Neuron (in vitro differentiated cells): ENCODE measurements around the gene GSTP1.

Source experiments
- H2AFZ ChIP-seq: one replicate; pipeline ENCODE4 v1.6.1; 2013; ENCODE audit warnings: low read depth, mild to moderate bottlenecking, inconsistent platforms, low read length, moderate library complexity
- H3K27me3 ChIP-seq: one replicate; pipeline ENCODE4 v1.6.1; 2013; ENCODE audit warnings: low read length; ENCODE audit not compliant: insufficient read depth
- H3K36me3 ChIP-seq: one replicate; pipeline ENCODE4 v1.6.1; 2013; ENCODE audit warnings: low read length; ENCODE audit not compliant: insufficient read depth
- H3K4me1 ChIP-seq: one replicate; pipeline ENCODE4 v1.6.1; 2013; ENCODE audit warnings: low read length; ENCODE audit not compliant: insufficient read depth
- H3K4me3 ChIP-seq: 2 replicates; pipeline ENCODE4 v1.5.1; 2013; ENCODE audit warnings: mild to moderate bottlenecking, low read length, moderate library complexity
- H3K9me3 ChIP-seq: one replicate; pipeline ENCODE4 v1.6.1; 2013; ENCODE audit warnings: low read length

The GSTP1 gene

DNA sequence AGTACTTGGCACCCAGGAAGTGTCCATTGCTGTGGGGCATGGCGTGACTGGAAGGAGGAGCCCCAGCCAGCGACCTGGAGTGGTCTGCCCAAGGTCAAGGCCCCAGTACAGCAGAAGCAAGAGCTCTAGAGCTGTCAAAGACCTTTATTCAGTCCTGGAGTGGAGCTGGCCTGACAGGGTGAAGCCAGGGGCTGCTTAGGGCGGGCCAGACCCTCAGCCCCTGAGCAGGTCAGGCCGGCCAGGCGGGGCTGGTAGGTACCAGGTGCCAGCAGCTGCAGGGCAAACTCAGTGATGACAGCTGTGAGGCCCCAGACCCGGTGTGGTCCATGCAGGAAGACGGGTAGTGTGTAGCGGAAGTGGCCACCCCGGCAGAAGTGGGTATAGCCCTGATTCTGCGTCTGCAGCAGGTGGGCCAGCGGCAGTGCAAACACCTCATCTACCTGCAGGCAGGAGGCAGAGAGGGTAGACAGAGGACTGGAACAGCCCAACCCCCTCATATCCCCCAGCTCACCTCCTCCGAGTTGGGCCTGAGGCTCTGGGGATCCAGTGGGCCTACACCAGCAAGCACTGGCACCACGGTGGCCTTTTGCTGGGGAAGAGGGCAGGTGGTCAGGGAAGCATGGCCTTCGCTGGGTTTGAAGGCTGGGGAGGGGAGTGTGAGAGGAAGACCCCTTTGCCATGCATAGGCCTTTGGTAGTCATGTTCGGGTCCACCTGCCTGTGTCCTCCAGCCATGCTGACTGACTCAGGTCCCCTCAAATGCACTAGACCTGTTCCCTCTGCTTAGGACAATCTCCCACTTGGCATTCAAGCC lies 44.4 kb downstream of the GSTP1 start:
- H3K9me3 ChIP-seq = no peaks in the 10 kb centered on the region

DNA sequence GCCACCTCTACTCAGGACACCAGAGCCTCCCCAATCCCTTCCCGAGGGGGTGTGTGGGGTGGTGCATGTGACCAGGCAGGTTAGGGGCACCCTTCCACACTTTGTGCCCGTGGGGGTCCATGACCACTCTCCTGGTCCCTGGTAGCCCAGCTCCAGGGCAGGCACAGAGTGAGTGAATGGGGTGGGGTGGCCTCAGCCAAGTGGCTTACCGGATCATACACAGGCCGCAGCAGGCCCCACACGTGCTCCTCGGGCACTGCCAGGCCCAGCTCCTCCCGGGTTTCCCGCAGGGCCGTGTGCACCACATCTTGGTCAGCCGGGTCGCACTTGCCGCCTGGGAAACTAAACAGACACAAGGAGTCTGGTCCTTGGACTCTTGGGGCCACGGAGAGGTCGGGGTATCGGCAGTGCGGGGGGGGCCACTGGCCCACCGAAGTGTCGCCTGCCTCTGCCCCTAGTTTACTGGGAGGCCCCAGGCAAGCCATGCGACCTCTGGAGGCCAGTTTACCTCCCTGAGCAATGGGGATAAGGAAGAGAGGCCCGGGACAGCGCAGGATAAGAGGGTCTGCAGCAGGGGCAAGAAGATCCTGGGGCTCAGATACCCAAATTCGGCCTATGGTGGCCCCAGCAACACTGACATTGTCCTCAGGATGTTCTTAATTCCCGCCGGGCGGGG lies 45.2 kb downstream of the GSTP1 start:
- H3K27me3 ChIP-seq = no peaks in the 10 kb centered on the region
- peak overlapping the region; percentile 48 for H3K4me3 ChIP-seq
- H3K9me3 ChIP-seq = no peaks in the 10 kb centered on the region
- no peaks in the 10 kb centered on the region for H3K36me3 ChIP-seq
- no peak overlapping the region for H2AFZ ChIP-seq
- peaks cover 6% of the 10 kb centered on the region for H3K4me1 ChIP-seq

More for the DNA sequence above, 44.4 kb downstream of the GSTP1 start:
- Histone ChIP-seq H3K4me3 (no peak overlapping the region), H3K27me3 (no peaks in the 10 kb centered on the region), H3K4me1 (peaks cover 6% of the 10 kb centered on the region), H2AFZ (no peak overlapping the region), H3K36me3 (no peaks in the 10 kb centered on the region)

DNA sequence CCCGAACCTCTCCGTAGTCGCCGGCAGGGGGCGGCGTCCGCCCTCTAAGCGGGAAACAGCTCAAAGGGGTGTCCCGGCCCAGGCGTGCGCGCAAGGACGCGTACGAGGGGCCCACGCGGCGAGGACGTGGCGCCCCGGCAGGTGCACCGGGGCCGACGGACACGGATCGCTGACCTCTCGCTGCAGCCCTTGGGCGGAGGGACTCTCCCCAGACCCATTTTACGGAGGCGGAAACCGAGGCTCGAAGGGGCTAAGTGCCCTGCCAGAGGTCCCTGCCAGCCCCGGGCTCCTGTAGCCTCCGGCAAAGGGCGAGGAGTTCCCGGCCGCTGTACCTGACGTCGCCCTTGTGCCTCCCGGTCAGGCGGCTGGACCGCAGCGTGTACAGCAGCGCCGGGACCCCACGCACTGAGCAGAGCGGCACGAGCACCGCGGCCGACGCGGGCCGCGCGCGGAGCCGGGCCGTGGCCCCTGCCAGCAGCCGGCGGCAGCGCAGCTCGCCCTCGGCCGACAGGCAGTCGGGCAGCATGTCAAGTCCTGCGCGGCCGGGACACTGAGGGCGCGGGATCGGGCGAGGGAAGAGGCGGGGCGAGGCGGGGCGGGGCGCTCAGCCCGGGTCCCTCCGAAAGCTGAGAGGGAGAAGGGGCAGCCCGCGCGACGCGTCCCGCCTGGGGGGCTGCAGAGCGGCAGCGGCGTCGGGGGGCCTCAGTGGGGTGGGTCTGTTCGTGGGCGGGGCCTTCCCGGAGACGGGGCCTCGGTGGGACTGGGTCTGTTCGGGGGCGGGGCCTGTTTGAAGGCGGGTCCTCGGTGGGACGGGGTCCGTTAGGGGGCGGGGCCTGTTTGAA lies 46.0 kb downstream of the GSTP1 start, which contains the start of gene NUDT8:
Gene NUDT8 (minus strand): TSS at position 552 of the 842 bp plus-strand sequence. CDS start 26 bp downstream, at position 526.
- Histone ChIP-seq H3K4me3 (peak within 1 kb of the TSS; percentile 77), H3K36me3 (no peaks in the 10 kb centered on the region), H3K9me3 (no peaks in the 10 kb centered on the region), H3K4me1 (peaks cover 6% of the 10 kb centered on the region), H3K27me3 (no peaks in the 10 kb centered on the region), H2AFZ (peak within 1 kb of the TSS; percentile 87)

DNA sequence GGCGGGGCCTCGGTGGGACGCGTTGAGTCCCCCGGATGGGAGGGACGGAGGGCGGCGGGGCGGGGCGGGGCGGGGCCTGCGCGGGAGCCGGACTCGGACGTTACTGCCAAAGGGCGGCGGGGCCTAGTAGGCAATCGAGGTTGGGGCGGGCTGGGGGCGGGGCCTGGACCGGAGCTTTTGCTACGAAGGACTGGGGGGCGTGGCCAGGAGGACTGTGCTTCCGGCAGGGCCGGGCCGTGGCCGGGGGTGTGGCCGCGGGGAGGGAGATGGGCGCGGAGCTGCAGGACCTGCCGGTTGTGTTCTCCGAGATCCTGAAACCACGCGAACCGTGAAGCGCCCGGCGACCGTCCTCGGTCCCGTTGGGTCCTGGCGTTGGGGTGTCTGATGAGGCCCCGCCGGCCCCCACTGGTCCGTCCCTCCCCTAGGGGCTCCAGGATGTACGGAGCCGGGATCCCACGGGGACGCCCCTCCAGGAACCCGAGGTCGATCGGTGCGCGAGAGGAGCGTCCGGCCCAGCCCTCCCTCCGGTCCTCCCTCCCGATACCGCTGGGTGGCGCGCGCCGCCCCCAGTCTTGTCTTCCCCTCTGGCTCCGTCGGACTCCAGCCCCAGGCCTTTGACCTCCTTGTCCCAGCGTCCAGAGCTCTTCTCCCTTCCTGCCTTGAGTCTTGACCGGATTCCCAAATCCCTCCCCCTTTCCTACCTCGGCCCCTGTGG lies 46.8 kb downstream of the GSTP1 start:
- H3K9me3 ChIP-seq = no peaks in the 10 kb centered on the region
- peak overlapping the region; percentile 77 for H3K4me3 ChIP-seq
- H3K36me3 ChIP-seq = no peaks in the 10 kb centered on the region
- H3K27me3 ChIP-seq = no peaks in the 10 kb centered on the region
- peaks cover 6% of the 10 kb centered on the region for H3K4me1 ChIP-seq
- no peak overlapping the region for H2AFZ ChIP-seq

DNA sequence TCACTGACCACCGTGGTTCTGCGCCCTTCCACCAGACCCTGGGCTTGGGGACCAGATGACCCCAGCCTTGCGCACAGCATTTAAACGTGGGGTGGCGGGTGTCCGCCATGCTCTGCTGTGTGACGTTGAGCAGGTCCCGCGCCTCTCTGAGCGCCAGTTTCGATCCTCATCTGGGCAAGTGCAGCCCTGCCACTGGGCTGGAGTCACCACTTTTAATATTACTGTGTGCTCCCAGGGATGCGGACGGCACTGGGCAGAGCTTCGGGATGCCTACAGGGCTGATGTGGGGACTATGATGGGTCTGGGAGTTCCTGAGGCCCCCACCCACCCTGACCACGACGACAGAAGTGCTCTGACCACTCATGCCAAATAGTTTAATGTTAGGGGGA lies 47.3 kb downstream of the GSTP1 start:
- Histone ChIP-seq H2AFZ (no peak overlapping the region), H3K27me3 (no peaks in the 10 kb centered on the region), H3K36me3 (no peaks in the 10 kb centered on the region), H3K4me1 (peaks cover 6% of the 10 kb centered on the region), H3K4me3 (peak overlapping the region; percentile 77), H3K9me3 (no peaks in the 10 kb centered on the region)

DNA sequence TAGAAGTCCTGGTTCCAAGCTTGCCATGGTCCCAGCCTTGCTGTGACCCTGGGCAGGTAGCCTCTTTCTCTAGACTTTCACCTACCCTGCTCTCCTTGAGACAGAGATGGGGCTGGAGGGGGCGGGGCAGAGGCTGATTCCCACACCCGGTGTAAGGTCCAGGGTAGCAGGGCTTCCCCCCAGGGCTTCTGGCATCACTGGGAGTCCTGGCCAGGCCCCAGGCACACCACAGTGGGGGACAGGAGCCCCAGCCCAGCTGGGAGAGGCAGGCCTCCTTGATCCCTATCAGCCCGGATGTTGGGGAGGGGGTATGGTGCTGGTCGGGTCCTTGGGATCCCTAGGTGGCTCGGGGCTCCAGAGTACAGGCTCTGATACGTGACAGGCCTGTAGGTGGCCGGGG lies 47.8 kb downstream of the GSTP1 start:
- no peaks in the 10 kb centered on the region for H3K9me3 ChIP-seq
- no peak overlapping the region for H2AFZ ChIP-seq

DNA sequence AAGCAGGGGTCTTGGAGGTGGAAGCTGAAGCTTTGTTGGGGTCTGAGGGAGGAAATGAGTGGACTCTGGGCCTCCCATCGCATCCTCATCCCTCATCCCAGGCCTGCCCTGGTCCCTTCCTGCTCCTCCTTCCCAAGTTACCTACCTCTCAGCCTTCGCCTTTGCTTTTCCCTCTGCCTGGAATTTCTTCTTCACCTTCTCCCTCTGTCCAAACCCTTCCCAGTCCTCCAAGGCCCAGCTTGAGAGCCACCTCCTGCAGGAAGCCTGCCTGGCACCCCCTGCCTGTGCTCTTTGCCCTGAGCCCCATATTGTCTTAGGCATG lies 48.2 kb downstream of the GSTP1 start:
- Histone ChIP-seq H2AFZ (no peak overlapping the region), H3K9me3 (no peaks in the 10 kb centered on the region), H3K27me3 (no peaks in the 10 kb centered on the region), H3K4me3 (no peak overlapping the region), H3K36me3 (no peaks in the 10 kb centered on the region), H3K4me1 (peaks cover 6% of the 10 kb centered on the region)

More for the DNA sequence above, 47.8 kb downstream of the GSTP1 start:
- Histone ChIP-seq H3K36me3 (no peaks in the 10 kb centered on the region), H3K27me3 (no peaks in the 10 kb centered on the region), H3K4me3 (peak overlapping the region; percentile 77), H3K4me1 (peaks cover 6% of the 10 kb centered on the region)

DNA sequence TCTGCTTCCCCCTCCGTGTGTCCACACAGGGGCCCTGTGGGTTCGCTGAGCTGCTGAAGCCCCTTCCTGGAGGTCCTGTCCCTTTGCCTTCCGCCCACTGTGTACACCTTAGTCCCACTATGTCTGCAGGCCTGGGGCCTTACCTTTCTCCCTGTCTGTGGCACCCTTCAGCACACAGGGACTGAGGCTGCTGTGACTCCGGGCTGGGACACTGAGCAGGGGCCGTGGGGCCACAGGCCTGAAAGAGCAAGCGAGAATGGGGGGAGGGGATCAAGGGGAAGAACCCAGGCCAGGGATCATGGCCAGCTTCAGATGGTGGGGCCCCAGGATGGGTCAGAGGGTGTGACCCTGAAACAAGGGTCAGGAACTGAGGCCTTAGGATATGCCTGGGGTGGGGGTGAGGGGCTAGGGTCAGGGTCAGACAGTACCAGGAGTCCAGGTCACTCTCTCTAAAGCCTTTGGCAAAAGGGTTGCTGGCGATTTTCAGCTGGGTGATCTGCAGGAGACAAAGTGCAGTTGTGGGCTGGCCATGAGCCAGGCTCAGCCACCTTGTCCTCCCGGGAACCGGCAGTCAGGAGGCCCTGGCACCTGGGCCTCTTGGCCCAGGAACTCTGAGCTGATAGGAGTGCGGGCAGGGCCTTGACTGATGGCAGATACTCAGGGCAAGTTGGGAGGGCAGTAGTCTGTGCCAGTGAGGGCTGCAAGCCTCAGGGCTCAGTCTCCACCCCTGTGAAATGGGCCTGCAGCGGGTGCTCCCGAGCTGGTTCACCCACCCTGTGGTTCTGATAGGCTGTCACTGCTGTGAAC lies 48.8 kb downstream of the GSTP1 start:
- no peaks in the 10 kb centered on the region for H3K27me3 ChIP-seq

DNA sequence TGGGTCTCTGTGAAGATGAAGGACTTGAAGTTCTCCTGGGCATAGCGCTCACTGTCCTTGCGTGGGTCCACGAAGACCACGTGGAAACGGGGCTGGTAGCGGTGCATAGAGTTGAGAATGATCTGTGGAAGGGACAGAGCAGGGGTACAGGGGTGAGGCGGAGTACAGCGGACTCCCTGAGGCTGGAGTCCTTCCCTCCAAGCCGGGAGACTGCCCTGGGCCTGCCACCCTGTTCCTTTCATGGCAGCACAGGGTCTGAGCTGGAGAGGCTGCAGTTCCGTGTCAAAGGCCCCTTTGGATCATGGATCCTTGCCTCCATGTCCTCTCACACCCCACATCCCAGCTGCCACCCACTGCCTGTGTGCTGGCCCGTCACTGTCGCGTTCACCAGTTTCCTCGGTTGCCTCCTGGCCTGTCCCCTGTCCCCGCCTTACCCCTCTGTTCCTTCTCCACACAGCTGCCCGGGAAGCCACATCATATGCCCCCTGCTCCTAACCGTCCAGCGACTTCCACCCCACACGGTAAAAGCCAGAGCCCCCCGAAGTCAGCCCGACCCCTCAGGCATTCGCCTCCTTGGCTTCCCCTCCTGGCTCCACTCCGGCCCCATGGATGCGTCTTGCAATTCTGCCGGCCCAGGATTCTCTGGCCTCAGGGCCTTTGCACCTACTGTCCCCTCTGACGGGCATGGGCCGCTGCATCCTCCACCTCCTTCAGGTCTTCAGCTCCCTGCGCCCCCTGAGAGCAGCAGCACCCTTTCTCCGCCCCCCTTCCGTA lies 49.6 kb downstream of the GSTP1 start:
- no peak overlapping the region for H2AFZ ChIP-seq
- H3K4me1 ChIP-seq = peaks cover 6% of the 10 kb centered on the region
- H3K4me3 ChIP-seq = no peak overlapping the region
- no peaks in the 10 kb centered on the region for H3K27me3 ChIP-seq
- no peaks in the 10 kb centered on the region for H3K9me3 ChIP-seq
- no peaks in the 10 kb centered on the region for H3K36me3 ChIP-seq

More for the DNA sequence above, 48.8 kb downstream of the GSTP1 start:
- Histone ChIP-seq H2AFZ (no peak overlapping the region), H3K4me3 (no peak overlapping the region), H3K9me3 (no peaks in the 10 kb centered on the region), H3K4me1 (peaks cover 6% of the 10 kb centered on the region), H3K36me3 (no peaks in the 10 kb centered on the region)

DNA sequence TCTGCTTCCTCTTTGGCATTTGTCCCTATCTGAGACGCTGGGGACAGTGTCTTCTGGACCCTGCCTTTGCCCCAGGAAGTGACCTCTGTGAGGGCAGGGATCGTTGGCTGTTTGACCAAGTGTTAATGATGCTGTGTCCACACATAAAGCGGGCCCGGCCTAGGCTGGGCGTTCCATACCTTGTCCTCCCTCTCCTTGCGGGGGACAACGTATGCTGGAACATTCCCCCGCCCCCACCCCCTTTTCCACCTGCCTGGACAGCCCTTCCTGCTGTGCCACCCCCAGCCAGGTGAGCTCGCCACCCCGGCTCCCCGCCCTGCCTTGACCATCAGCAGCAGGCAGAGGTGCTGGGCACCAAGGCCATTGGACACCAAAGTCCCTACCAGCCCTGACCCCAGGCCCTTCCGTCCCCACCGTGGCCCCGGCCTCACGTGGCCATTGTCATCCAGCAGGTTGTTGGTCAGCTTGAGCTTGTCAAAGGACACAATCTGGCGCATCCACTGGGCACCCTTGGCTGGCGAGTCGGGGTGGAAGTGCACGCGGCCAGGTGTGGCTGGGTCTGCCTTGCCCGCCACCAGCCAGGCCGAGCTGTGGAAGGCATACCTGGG lies 50.2 kb downstream of the GSTP1 start:
- no peak overlapping the region for H3K4me3 ChIP-seq
- H3K4me1 ChIP-seq = peaks cover 6% of the 10 kb centered on the region
- H2AFZ ChIP-seq = no peak overlapping the region
- H3K27me3 ChIP-seq = no peaks in the 10 kb centered on the region
- no peaks in the 10 kb centered on the region for H3K36me3 ChIP-seq
- no peaks in the 10 kb centered on the region for H3K9me3 ChIP-seq
